Prostate gland (tissue), 2 donors: ENCODE measurements around the gene BCL6.

Source experiments
- CTCF ChIP-seq, 4 experiments: fragments of 200-600 bp in 2 of 4; fragments of 450-650 bp in 2 of 4; sonication (generic) in 2 of 4; IDR thresholded peaks; 1 replicate in 3 of 4; 2 replicates in 1 of 4; pipeline ENCODE4 v1.5.1; 2016 to 2019; ENCODE audit warnings: antibody characterized with exemption in 4 of 4, mild to moderate bottlenecking in 2 of 4, moderate library complexity in 2 of 4
- POLR2A ChIP-seq: fragments of 450-650 bp; IDR thresholded peaks from one replicate; pipeline ENCODE4 v1.6.1; 2016; ENCODE audit warnings: antibody characterized with exemption, mild to moderate bottlenecking
- POLR2AphosphoS5 ChIP-seq: sonication (generic); formaldehyde crosslinking; IDR thresholded peaks from one replicate; pipeline ENCODE4 v1.6.1; 2017; ENCODE audit warnings: antibody characterized with exemption

DNA sequence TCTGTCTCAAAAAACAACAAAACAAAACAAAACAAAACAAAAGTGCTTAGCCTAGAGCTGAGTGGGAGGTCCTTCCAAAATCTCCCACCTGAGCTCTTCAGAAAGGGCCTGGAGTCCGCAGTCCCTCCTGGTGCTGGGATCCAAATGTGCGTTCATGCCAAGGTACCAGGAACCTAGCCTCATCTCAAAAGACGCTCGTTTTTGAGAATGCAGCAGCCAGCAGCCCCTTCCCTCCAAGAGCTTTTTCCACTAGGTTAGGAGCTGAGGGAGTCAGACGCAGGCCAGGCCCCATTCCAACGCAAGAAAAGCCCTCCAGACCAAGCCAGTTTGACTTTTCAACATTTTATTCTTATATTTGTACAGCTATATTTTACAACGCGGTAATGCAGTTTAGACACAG is 24.2 kb downstream of the BCL6 start:
- no peak for TF ChIP-seq POLR2A
- TF ChIP-seq CTCF (IDR thresholded peaks at IDR 0.05): no peak
- no peak for TF ChIP-seq POLR2AphosphoS5
